Sigmoid colon (tissue), 4 donors: ENCODE results near the gene DNASE1L2.

ENCODE experiments used
- POLR2A ChIP-seq, 2 donors: fragments of 450-650 bp; IDR thresholded peaks; one replicate each; pipeline ENCODE4 v1.6.1; 2016; ENCODE audit warnings: antibody characterized with exemption in 2 of 2, mild to moderate bottlenecking in 2 of 2, moderate library complexity in 2 of 2
- POLR2AphosphoS5 ChIP-seq, 4 donors: sonication (generic); formaldehyde crosslinking; IDR thresholded peaks; one replicate each; pipeline ENCODE4 v1.6.1; 2017; ENCODE audit warnings: antibody characterized with exemption in 4 of 4
- TF ChIP-seq, protein P1 (sequence below), 4 experiments: fragments of 450-650 bp in 3 of 4; fragments of 200-600 bp in 1 of 4; IDR thresholded peaks; one replicate each; pipeline ENCODE4 v1.5.1; 2016 to 2019; ENCODE audit warnings: antibody characterized with exemption in 4 of 4, mild to moderate bottlenecking in 3 of 4, moderate library complexity in 2 of 4

DNA sequence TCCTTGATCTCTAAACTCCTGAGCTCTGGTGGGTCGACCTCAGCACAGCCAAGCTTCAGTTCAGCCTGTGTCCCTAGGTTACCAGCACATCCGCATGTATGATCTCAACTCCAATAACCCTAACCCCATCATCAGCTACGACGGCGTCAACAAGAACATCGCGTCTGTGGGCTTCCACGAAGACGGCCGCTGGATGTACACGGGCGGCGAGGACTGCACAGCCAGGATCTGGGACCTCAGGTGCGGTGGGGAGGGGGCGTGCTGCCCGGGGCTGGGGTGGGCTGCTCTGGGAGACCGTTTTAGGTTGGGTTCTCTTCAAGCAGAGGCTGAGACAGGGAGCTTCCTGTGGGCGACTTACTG, 29.8 kb upstream of the DNASE1L2 start:
- TF ChIP-seq, protein P1, sequence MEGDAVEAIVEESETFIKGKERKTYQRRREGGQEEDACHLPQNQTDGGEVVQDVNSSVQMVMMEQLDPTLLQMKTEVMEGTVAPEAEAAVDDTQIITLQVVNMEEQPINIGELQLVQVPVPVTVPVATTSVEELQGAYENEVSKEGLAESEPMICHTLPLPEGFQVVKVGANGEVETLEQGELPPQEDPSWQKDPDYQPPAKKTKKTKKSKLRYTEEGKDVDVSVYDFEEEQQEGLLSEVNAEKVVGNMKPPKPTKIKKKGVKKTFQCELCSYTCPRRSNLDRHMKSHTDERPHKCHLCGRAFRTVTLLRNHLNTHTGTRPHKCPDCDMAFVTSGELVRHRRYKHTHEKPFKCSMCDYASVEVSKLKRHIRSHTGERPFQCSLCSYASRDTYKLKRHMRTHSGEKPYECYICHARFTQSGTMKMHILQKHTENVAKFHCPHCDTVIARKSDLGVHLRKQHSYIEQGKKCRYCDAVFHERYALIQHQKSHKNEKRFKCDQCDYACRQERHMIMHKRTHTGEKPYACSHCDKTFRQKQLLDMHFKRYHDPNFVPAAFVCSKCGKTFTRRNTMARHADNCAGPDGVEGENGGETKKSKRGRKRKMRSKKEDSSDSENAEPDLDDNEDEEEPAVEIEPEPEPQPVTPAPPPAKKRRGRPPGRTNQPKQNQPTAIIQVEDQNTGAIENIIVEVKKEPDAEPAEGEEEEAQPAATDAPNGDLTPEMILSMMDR (IDR thresholded peaks at IDR 0.05), result no peak
- TF ChIP-seq POLR2A (IDR thresholded peaks at IDR 0.05), result no peak
- no peak for TF ChIP-seq POLR2AphosphoS5 (IDR thresholded peaks at IDR 0.05)
